Trophoblast cell (in vitro differentiated cells and primary cell): Measurements from ENCODE around the gene RASSF5.

Experiments
- DNase-seq, 2 donors: peaks; one replicate each; pipeline ENCODE4 v3.0.0-alpha.2; 2016
- H2AFZ ChIP-seq: 2 replicates; pipeline ENCODE4 v1.6.1; 2013; ENCODE audit warnings: low read length, moderate library complexity, mild to moderate bottlenecking; ENCODE audit not compliant: insufficient read depth, poor library complexity
- H2AK5ac ChIP-seq: 2 replicates; pipeline ENCODE4 v1.6.1; 2013; ENCODE audit warnings: mild to moderate bottlenecking, low read length
- H2BK120ac ChIP-seq: 2 replicates; pipeline ENCODE4 v1.6.1; 2013; ENCODE audit warnings: low read length, mild to moderate bottlenecking, moderate library complexity; ENCODE audit not compliant: insufficient read depth, poor library complexity
- H2BK12ac ChIP-seq: 2 replicates; pipeline ENCODE4 v1.6.1; 2013; ENCODE audit warnings: mild to moderate bottlenecking, low read length, moderate library complexity
- H2BK5ac ChIP-seq: 2 replicates; pipeline ENCODE4 v1.6.1; 2013; ENCODE audit warnings: low read length, low read depth, moderate library complexity, mild to moderate bottlenecking; ENCODE audit not compliant: poor library complexity
- H3K14ac ChIP-seq: 2 replicates; pipeline ENCODE4 v1.6.1; 2013; ENCODE audit warnings: mild to moderate bottlenecking, low read length
- H3K18ac ChIP-seq: 2 replicates; pipeline ENCODE4 v1.6.1; 2013; ENCODE audit warnings: mild to moderate bottlenecking, low read length
- H3K23ac ChIP-seq: 2 replicates; pipeline ENCODE4 v1.6.1; 2013; ENCODE audit warnings: low read length
- H3K27ac ChIP-seq: 2 replicates; pipeline ENCODE4 v1.5.1; 2013; ENCODE audit warnings: low read depth, mild to moderate bottlenecking, inconsistent platforms, low read length, moderate library complexity
- H3K27me3 ChIP-seq: 2 replicates; pipeline ENCODE4 v1.6.1; 2013; ENCODE audit warnings: inconsistent platforms, mild to moderate bottlenecking, low read length, moderate library complexity; ENCODE audit not compliant: insufficient read depth
- H3K36me3 ChIP-seq, 2 experiments: 1 replicate in 1 of 2; 2 replicates in 1 of 2; pipeline ENCODE4 v1.6.1; 2013; ENCODE audit warnings: low read length in 2 of 2, mild to moderate bottlenecking in 2 of 2, moderate library complexity in 1 of 2; ENCODE audit not compliant: insufficient read depth in 2 of 2, control insufficient read depth in 1 of 2
- H3K4ac ChIP-seq: 2 replicates; pipeline ENCODE4 v1.6.1; 2013; ENCODE audit warnings: low read depth, mild to moderate bottlenecking, low read length, moderate library complexity
- H3K4me1 ChIP-seq, 2 experiments: 1 replicate in 1 of 2; 2 replicates in 1 of 2; pipeline ENCODE4 v1.6.1; 2013; ENCODE audit warnings: low read length in 2 of 2, mild to moderate bottlenecking in 2 of 2, moderate library complexity in 1 of 2; ENCODE audit not compliant: insufficient read depth in 2 of 2, control insufficient read depth in 1 of 2
- H3K4me2 ChIP-seq: 2 replicates; pipeline ENCODE4 v1.6.1; 2013; ENCODE audit warnings: inconsistent platforms, mild to moderate bottlenecking, low read length, moderate library complexity
- H3K4me3 ChIP-seq: 2 replicates; pipeline ENCODE4 v1.5.1; 2013; ENCODE audit warnings: mild to moderate bottlenecking, low read depth, low read length, inconsistent platforms
- H3K79me1 ChIP-seq: one replicate; pipeline ENCODE4 v1.6.1; 2013; ENCODE audit warnings: low read length
- H3K79me2 ChIP-seq: 2 replicates; pipeline ENCODE4 v1.6.1; 2013; ENCODE audit warnings: low read length, mild to moderate bottlenecking; ENCODE audit not compliant: control insufficient read depth, insufficient read depth, poor library complexity
- H3K9ac ChIP-seq: 2 replicates; pipeline ENCODE4 v1.6.1; 2013; ENCODE audit warnings: mild to moderate bottlenecking, low read length
- H3K9me3 ChIP-seq: 2 replicates; pipeline ENCODE4 v1.6.1; 2013; ENCODE audit warnings: low read depth, mild to moderate bottlenecking, control low read depth, inconsistent platforms, low read length; ENCODE audit not compliant: insufficient read depth
- H4K12ac ChIP-seq: 2 replicates; pipeline ENCODE4 v1.6.1; 2013; ENCODE audit warnings: low read depth, mild to moderate bottlenecking, low read length, moderate library complexity
- H4K8ac ChIP-seq: 2 replicates; pipeline ENCODE4 v1.6.1; 2013; ENCODE audit warnings: low read depth, mild to moderate bottlenecking, low read length, moderate library complexity
- H4K91ac ChIP-seq: one replicate; pipeline ENCODE4 v1.6.1; 2013; ENCODE audit warnings: low read depth, mild to moderate bottlenecking, low read length, moderate library complexity
- WGBS: extraction: QIAGEN DNeasy Blood & Tissue Kit; methylation state at CpG from one replicate; pipeline ENCODE4 v1.1.7; 2013; ENCODE audit warnings: missing lambda C conversion rate; ENCODE audit not compliant: insufficient read length, insufficient coverage; ENCODE audit errors: extremely low coverage; 5-methylcytosine and 5-hydroxymethylcytosine counted together

RASSF5 gene

GRCh38 chr1:206551296-206551985 lies 44.1 kb downstream of the RASSF5 start:
- H3K27ac ChIP-seq: no peak overlapping the region
- H3K4me3 ChIP-seq: no peak overlapping the region
- no peak overlapping the region for H3K9ac ChIP-seq
- DNase-seq: no peak
- no peak overlapping the region for H2BK12ac ChIP-seq
- H3K4me1 ChIP-seq: no peaks in the 10 kb centered on the region
- H4K8ac ChIP-seq: no peak overlapping the region
- H4K91ac ChIP-seq: no peak overlapping the region
- no peak overlapping the region for H3K4me2 ChIP-seq
- H3K18ac ChIP-seq: no peak overlapping the region
- H3K27me3 ChIP-seq: peaks cover 9% of the 10 kb centered on the region
- no peak overlapping the region for H3K23ac ChIP-seq
- H3K9me3 ChIP-seq: no peaks in the 10 kb centered on the region
- H3K79me2 ChIP-seq: no peaks in the 10 kb centered on the region
- no peak overlapping the region for H2AK5ac ChIP-seq
- H4K12ac ChIP-seq: no peak overlapping the region
- H3K79me1 ChIP-seq: no peaks in the 10 kb centered on the region
- H3K4ac ChIP-seq: no peak overlapping the region
- H2BK5ac ChIP-seq: no peak overlapping the region
- H3K14ac ChIP-seq: no peak overlapping the region
- H2BK120ac ChIP-seq: no peak overlapping the region
- no CpG with 5 or more reads among the region's 9 CpGs for WGBS
- no peak overlapping the region for H2AFZ ChIP-seq
- H3K36me3 ChIP-seq: no peaks in the 10 kb centered on the region

GRCh38 chr1:206551986-206552326 lies 44.6 kb downstream of the RASSF5 start:
- no peak overlapping the region for H2BK120ac ChIP-seq
- H3K79me1 ChIP-seq: no peaks in the 10 kb centered on the region
- no peak overlapping the region for H3K4me3 ChIP-seq
- DNase-seq: no peak
- no peak overlapping the region for H3K9ac ChIP-seq
- H3K9me3 ChIP-seq: no peaks in the 10 kb centered on the region
- H3K79me2 ChIP-seq: no peaks in the 10 kb centered on the region
- H3K4me1 ChIP-seq: peaks cover 0 to 2% of the 10 kb centered on the region in 2 experiments
- H4K8ac ChIP-seq: no peak overlapping the region
- no peak overlapping the region for H3K18ac ChIP-seq
- no peak overlapping the region for H3K14ac ChIP-seq
- H3K27me3 ChIP-seq: peaks cover 10% of the 10 kb centered on the region
- H2AFZ ChIP-seq: no peak overlapping the region
- H2AK5ac ChIP-seq: no peak overlapping the region
- H3K4ac ChIP-seq: no peak overlapping the region
- H3K23ac ChIP-seq: no peak overlapping the region
- H3K36me3 ChIP-seq: no peaks in the 10 kb centered on the region
- H3K27ac ChIP-seq: no peak overlapping the region
- H4K91ac ChIP-seq: no peak overlapping the region
- no peak overlapping the region for H2BK5ac ChIP-seq
- H4K12ac ChIP-seq: no peak overlapping the region
- WGBS: no CpG with 5 or more reads among the region's 3 CpGs
- no peak overlapping the region for H3K4me2 ChIP-seq
- no peak overlapping the region for H2BK12ac ChIP-seq

GRCh38 chr1:206554211-206554610 lies 46.9 kb downstream of the RASSF5 start:
- Histone ChIP-seq H3K4me2 (no peak overlapping the region), H4K91ac (no peak overlapping the region), H2BK12ac (no peak overlapping the region), H3K23ac (no peak overlapping the region), H3K18ac (no peak overlapping the region), H3K79me1 (no peaks in the 10 kb centered on the region), H3K9me3 (no peaks in the 10 kb centered on the region), H3K27me3 (peaks cover 20% of the 10 kb centered on the region), H2BK5ac (no peak overlapping the region), H3K9ac (no peak overlapping the region), H3K27ac (no peak overlapping the region), H3K79me2 (no peaks in the 10 kb centered on the region), H3K36me3 (no peaks in the 10 kb centered on the region), H3K4me1 (peaks cover 3 to 7% of the 10 kb centered on the region in 2 experiments), H3K4me3 (no peak overlapping the region), H4K12ac (no peak overlapping the region), H2AK5ac (no peak overlapping the region), H3K4ac (no peak overlapping the region), H2AFZ (no peak overlapping the region), H3K14ac (no peak overlapping the region), H4K8ac (no peak overlapping the region), H2BK120ac (no peak overlapping the region)
- WGBS: no CpG with 5 or more reads among the region's 3 CpGs
- no peak for DNase-seq

- Histone ChIP-seq H3K4me2 (no peak overlapping the region), H2BK12ac (no peak overlapping the region), H2AFZ (no peak overlapping the region), H3K79me1 (no peaks in the 10 kb centered on the region), H3K27me3 (peaks cover 20% of the 10 kb centered on the region), H3K9me3 (no peaks in the 10 kb centered on the region), H4K12ac (no peak overlapping the region), H3K23ac (no peak overlapping the region), H4K8ac (no peak overlapping the region), H3K36me3 (no peaks in the 10 kb centered on the region), H3K14ac (no peak overlapping the region), H3K4me1 (peaks cover 3 to 7% of the 10 kb centered on the region in 2 experiments), H2BK5ac (no peak overlapping the region), H3K79me2 (no peaks in the 10 kb centered on the region), H3K9ac (no peak overlapping the region), H4K91ac (no peak overlapping the region), H2BK120ac (no peak overlapping the region), H3K4ac (no peak overlapping the region), H2AK5ac (no peak overlapping the region), H3K27ac (no peak overlapping the region), H3K18ac (no peak overlapping the region), H3K4me3 (no peak overlapping the region)
- no peak for DNase-seq
- WGBS: no CpG with 5 or more reads among the region's 1 CpG
Measured at GRCh38 chr1:206554701-206555472, 47.6 kb downstream of the RASSF5 start.
